Myocyte (in vitro differentiated cells): ENCODE data around the gene TEF. TPM values are rescaled to one million over a fixed set of nuclear protein-coding genes. Genes with fewer than 3 reads are reported as not detected.
"Not testable (repeated sequence)": the region's sequence is repeated elsewhere in the genome, so short reads cannot be mapped to it uniquely, and the experiment has no call there.

ENCODE experiments used
- DNase-seq: peaks from one replicate; pipeline ENCODE4 v3.0.0-alpha.2; 2012; ENCODE audit warnings: low read depth
- total RNA-seq: library from RNA; depleted of rRNA; stranded (reverse); fragments of >200 nt; gene quantifications from 2 replicates; pipeline ENCODE4 v1.2.3, GENCODE V29; 2014

TEF gene
- total RNA-seq, 1 donor from 2014 or later: 10.3 TPM

DNA sequence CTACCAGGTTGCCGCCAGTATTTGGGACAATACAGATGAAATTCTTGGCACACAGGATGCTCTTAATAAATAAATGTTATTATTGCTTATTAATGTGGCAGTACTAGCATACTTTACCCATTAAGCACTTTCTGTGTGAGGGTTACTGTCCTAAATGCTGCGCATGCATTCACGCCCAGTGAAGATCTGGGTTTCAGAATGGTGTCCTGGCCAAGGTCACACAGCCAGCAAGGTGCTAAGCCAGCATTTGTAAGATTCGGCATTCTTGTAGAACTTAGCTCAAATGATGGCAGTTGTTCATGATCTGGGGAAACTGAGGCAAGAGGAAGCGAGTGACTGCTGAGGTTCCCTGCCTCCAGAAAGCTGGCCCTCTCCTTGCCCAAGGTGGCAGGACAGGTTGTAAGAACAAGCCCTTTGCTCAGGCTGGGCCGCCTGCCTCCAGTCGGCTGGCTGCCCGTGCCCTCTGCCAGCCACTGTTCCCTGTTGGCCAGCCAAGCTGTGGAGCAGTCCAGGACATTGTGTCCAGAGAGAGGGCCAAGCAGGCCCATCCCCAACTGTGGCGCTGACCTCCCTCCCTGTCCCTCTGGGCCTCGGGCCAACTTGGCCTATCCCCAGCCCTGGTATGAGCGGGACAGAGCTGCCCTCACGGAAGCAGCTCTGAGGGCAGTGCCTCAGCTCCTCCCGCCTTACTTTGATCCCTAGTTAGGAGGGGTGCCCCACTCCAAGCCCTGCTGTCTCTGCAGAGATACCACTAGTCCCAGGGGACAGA is 36.1 kb downstream of the TEF start:
- peak; percentile 93 for DNase-seq

DNA sequence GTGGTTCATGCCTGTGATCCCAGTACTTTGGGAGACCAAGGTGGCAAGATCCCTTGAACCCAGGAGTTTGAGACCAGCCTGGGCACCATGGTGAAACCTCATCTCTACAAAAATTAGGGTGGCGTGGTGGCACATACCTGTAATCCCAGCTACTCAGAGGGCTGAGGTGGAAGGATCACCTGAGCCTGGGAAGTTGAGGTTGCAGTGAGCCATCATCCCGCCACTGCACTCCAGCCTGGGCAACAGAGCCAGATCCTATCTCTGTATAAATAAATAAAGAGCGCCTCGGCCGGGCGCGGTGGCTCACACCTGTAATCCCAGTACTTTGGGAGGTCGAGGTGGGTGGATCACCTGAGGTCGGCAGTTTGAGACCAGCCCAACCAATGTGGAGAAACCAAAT is 37.0 kb downstream of the TEF start:
- DNase-seq: no peak

DNA sequence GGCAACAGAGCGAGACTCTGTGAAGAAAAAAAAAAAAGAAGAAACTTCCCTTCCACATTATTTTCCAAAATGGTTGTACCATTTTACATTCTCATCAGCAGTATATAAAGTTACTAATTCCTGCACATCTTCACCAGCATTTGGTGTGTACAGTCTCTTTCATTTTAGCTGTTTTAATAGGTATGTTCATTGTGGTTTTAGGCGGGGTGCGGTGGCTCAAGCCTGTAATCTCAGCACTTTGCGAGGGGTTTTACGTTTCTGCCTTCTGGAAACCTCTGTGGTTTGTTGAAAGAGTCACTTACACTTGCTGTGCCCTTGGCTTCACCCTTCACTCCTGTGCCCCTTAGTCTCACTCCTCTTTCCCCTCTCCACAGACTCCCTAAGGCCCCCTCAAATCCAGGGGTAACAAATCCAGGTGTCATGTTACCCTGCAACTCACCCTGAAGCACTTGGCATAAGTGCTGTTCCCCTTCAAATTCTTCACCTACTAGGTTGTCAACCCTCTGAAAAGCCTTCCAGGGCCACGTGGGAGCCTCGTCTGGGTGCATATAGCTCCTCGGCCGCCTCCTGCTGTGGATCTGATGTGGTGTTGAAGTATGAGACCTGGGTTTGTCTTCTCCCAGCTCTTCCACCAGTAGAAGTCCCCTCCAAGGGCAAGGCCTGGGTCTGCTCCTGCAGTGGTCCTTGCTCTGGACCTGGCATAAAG is 44.1 kb downstream of the TEF start:
- DNase-seq: peak; percentile 52

DNA sequence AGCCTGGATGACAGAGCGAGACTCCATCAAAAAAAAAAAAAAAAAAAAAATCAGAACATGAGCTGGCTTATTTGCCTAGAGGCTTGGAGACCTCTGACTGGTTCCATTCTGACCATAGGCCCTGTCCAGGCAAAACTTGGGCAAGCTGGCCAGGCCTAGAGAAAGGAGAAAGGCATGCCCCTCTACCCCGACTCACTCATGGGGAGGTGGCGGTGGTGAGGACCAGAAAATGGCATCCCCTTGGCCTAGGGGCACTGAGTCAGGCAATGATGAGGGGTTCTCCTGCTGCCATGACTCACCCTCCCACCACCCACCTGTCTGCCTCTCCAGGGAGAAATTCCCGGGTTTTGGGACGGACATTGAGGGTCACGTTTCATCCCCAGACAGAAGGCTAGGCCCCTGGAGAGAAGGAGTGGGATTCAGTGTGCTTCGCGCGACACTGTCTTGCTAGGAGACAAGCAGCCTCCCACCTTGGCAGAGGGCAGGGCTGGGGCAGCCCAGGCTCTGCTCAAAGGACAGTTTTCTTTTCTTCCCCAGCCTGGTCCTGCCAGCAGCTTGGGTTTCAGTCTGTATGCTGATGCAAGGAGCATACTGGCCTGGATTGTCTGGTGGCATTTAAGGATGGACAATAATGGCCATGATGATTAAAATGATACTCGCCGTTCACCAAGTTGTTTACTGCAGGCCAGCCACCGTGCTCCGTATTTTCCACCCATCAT is 47.6 kb downstream of the TEF start:
- DNase-seq: no peak

DNA sequence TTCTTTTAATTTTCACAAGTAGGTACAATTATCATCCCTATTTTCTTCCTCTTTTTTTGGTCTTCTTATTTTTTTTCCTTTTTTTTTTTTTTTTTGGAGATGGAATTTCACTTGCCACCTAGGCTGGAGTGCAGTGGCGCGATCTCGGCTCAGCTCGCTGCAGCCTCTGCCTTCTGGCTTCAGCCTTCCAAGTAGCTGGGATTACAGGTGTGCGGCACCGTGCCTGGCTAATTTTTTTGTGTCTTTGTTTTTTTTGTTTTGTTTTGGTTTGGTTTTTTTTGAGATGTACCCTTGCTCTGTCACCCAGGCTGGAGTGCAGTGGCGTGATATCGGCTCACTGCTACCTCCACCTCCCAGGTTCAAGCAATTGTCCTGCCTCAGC is 48.2 kb downstream of the TEF start:
- no peak for DNase-seq

DNA sequence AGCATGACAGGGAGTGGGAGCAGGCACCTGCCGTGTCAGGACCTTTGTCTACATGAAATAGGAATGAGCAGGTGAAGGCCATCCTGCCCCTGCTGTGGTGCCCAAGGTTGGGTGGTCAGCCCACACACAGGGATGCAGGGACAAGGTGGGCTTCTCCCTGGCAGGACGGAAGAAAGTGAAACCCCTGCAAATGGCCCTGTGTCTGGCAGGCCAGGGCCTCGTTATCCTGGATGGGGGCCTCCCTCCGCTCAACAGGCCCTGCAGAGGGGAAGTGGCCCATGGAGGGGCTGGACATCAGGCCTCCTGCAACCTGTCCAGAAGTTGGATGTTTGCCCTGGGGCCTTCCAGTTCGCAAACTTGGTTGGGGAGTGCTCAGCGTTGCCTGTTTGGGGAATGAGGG is 49.9 kb downstream of the TEF start:
- DNase-seq: no peak

DNA sequence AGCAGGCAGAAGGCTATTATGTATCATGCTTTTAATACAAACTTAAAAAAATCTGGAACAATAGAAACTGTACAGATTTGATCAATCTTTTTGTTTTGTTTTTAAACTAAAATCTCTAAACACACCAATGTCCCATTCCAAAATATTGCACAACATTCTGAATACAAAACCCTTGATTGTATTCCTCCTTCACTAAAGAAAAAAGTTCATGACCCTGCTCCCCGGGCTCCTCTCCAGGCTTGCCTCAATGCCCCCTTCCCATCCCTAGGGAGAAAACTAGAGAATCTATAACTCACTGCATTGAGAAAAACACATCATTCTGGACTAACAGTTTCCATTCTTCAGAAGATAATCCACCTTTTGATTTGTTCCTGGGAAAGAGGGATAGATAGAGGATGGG is 51.7 kb downstream of the TEF start:
- not testable (repeated sequence) for DNase-seq

DNA sequence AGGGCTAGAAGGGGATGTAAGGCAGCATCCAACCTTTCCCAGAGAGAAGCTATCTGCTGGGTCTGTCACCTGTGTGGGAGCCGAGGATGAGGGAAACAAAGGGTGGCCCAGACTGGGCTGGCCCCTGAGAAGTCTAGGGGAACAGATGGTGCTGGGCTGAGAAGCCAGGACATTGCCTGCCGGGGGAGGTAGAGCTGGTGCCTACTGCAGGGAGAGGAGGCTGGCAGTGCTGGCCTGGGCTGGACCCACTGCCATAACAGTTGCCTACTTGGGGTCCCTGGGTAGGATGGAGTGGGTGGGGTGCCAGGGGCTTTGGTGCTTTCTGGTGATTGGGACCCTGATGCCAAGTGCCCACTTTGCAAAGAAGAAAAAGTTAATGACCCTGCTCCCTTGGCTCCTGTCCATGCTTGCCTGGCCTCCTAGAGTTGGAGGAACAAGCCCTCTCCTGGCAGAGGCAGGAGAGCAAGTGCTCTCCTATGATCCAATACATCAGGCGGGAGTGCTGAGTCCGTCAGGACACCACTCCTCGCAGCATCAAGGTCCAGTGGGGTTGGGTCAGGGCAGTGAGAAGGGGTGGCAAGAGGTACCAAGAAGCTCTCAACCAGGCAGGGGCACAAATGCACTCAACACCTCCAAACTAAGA is 52.7 kb downstream of the TEF start:
- not testable (repeated sequence) for DNase-seq

DNA sequence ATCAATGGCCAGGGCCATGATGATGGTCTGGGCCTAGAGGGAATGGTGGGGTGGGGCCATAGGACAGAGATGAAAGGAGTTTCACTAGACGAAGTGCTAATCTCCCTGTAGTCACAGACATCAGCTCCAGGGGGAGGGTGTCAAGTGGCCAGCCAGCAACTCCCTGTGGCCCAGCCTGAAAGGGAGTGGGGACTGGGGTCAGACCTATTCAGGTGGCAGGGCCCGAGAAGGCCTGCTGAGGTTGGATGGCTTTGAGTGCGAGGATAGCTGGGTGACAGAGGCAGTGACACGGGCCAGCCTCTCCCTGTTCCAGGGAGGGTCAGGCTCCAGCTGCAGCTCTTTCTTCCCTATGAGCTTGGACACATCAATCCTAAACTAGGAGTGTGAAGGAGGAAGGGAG is 53.8 kb downstream of the TEF start:
- no peak for DNase-seq

DNA sequence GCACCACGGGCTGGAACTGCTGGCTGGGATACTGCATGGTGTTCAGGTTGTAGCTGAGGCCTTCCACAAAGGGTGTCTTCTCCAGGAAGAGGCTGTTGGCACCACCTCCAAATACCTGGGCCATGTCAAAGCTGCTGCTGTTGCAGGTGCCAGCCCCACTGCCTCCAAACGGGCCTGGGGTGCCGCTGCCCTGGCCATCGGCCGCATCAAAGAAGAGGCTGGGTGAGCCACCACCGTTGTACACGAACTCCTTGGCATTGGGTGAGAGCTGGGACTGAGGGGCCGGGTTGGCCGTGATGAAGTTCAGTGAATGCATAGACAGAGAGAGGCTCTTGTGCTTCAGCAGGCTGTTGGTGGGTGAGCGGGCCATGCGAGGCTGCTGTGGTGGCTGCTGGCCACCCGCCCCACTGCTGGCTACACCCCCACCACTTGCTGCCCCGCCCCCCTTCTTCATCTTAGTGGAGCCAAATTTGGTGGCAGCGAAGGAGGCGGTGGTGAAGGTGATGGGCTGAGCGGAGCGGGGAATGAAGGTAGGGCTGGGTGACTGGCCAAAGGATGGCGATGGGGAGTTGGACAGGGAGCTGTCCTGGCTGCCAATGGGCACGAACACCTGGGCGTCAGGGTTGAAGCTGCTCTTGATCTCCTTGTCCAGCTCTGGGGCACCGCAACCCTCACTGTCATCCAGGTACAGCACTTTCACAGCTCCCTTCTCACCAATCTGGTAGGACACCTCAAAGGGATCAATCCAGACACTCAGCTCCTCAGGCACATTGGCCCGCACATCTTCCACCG is 54.8 kb downstream of the TEF start:
- no peak for DNase-seq

DNA sequence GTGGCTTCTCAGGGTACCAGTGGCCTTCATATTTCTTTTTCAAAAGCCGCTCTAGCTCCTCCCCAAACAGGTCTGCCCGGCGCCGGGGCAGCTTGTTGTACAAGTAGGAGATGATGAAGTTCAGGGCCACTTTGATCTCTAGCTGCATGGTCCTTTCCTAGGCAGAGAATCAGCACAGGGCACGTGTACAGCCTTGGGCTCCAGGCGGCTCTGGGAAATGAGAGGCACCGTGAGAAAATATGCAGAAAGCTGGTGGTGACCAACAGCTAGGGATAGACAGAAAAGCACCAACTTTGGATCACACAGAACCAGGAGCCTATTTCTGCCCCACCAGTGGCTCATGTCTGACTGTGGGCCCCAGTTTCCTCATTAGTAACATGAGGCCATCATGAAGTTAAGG is 55.5 kb downstream of the TEF start:
- DNase-seq: no peak

DNA sequence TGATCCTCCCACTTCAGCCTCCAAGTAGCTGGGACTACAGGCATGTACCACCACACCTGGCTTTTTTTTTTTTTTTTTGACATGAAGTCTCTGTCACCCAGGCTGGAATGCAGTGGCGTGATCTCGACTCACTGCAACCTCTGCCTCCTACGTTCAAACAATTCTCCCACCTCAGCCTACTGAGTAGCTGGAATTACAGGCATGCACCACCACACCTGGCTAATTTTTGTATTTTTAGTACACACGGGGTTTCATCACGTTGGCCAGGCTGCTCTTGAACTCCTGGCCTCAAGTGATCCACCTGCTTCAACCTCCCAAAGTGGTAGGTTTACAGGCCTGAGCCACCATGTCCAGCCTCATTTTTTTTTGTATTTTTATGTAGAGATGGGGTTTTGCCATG is 58.8 kb downstream of the TEF start:
- not testable (repeated sequence) for DNase-seq

DNA sequence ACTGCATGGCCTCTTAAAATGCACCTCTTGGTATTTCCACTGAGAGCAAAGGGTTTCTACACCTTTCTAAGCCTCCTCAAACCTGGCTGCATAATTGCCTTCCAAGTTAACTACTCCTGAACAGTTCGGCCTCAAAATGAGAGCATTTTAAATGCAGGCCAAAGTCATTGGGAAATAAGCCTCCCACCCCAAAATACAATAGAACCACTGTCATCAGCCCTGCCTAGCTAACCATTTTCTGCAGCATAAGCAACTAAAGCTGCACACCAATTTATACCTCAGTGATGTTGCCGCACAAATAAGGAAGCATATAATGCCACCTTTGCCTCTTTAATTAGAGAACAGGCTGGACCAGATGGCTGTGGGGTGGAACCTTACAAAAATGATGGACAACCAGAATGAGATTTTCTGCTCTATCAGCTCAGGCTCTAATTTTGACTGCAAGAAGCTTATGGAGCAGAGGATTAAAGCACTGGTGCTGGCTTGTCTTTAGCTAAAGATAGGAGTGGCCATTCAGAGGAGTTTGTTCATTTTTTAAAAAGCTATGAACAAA is 60.6 kb downstream of the TEF start:
- no peak for DNase-seq

DNA sequence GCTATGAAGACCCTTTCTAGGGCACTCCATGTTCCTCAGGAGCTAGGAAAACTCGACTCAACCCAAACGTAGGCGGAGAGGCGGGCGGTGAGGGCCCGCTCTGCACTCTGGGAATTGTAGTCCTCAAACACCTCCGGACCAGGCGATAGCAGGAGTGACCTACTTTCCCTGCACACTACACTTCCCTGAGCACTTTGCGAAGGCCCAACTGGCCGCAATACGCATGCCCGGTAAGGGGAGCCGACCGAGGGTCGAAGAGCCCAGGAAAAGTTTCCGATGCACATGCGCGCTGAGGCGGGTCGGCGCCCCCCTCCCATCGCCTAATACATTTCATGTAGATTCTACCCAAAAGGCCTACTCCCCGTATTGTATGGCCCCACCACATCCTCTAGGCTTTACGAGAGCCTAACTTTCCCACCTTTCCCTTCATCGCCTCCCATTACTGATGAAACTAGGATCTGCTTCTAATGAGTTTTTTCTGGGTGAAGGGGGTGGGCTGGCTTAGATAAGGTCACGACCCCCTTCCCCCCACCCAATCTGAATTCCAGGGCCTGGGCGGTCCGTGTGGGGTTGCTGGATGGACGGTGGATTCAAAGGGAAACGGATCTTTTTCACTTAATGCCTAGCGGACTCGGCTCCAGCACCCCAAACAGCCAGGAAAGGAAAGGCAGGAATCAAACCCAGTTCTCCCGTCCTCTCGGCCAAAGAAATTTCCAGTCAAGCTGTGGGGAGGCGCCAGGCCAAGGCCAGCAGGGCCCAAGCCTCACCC is 62.8 kb downstream of the TEF start:
- peak; percentile 98 for DNase-seq

DNA sequence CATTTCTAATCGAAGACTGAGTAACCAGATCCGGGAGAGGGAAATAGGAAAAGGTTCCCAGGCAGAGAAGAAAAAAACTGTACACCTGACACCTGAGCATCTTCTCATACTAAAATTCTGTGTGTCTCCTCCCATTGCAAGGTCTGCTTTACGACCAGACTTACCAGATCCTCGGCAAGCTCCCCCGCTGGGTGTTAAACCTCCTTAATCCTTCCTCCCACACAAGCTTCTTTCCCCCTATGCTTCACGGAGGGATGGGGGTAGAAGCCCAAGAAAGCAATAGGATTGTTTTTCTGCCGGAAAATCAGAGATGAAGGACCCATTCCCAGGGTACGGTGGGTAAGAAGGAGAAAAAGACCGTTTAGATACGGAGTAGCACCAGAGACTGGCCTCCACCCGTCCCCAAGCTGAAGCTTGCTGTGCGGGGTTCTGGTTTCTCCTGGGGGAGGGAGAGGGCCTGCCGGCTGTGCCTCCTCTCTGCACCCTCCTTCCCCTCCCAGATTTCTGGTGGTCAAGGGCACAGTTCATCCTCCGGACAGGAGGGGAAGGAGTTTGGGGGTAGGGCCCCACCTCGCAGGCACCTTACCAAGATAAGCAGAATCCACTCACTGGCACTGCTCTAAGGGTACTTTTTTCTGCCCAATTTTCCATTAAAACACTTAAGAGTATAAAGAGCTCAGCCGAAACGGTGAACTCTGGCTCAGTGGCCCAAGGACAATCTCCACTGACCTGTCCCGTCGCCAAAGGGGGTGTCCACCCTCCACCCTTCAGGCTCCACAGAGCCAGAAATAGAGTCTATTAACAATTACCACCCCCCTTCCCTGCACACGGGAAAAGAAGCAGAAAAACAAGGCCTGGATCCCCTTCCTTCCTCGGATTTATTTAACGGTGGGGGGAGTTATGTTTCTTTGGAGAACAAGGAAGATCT is 63.7 kb downstream of the TEF start:
- peak; percentile 32 for DNase-seq

DNA sequence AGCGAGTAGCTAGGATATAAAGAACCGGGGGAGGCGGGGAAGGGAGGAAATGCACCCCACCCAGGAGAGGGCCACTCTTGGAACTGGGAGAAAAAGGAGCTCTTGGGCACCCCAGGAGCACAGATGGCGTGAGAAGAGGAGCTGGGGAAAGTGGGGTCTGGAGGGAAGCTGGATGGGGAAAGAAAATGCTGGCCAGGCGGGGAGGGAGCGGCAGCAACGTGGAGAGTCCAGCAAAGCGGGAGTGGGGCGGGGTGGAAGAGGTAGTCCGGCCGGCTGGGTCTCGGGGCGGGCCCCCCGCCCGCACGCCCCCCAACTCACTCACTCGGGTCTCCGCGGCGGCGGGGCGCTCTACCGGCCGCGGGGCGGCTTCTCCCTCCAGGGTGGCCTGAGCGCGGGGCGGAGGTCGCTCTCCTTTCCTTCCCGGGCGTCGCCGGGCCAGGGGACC is 64.3 kb downstream of the TEF start:
- peak; percentile 13 for DNase-seq

DNA sequence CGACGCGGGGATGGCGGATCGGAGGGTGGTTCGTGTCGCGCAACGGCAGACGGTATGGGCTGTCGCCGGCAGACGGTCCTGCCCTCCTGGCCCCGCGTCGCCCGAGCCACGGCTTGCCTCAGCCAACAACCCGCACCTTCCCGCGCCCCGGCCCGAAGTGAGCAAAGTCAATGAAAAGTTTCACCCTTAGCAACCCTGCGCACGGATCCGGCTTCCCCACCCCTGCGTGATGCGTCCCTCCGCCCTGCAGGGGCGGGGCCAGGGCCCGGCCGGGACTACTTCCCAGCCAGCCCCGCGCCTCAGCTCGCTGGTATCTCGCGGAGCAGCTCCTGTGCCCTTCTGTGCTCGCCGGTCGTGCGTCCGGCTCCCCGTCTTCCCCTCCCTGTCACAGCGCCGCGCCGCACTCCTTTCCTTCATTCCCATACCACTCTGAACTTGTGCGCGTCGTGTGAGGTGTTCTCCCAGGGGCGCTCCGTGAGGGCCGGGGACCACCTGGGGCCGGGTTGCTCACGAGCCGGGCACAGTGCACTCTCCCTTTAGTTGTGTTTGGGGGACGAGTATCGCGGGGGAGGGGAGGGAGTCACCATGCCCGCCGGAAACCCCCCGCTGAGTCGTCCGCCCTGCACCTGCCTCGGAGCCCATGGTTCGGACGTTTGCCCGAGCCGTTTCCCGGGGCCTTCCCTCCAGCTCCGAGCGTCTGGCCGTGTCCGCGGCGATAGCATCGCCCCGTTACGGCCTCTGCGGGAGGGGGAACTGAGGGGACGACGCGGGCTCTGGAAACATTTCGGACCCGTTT is 65.1 kb downstream of the TEF start, which contains the start of gene TOB2:
Gene TOB2 (minus strand): TSS at position 163 of the 796 bp plus-strand sequence. CDS start 9,456 bp downstream, outside the sequence.
- peak; percentile 95 for DNase-seq
